Left lung (tissue), 10 donors: ENCODE results near the gene GIPC3. TPM values are rescaled to one million over a fixed set of nuclear protein-coding genes. Genes with fewer than 3 reads are reported as not detected.

Source experiments
- ATAC-seq: fragments of 200-7000 bp; cut with Tn5 transposase; one replicate; pipeline ENCODE4 v1.9.1; 2020; ENCODE audit warnings: moderate library complexity
- DNase-seq, 4 donors: peaks; one replicate each; pipeline ENCODE4 v3.0.0-alpha.2; 2013 to 2020
- H3K27ac ChIP-seq, 2 donors: fragments of 200-600 bp; sonication (generic) in 1 of 2; one replicate each; pipeline versions ENCODE4 v1.5.0 to v1.8.0; 2020 to 2021
- H3K27me3 ChIP-seq, 2 donors: fragments of 200-600 bp; sonication (generic) in 1 of 2; one replicate each; pipeline versions ENCODE4 v1.5.0 to v1.8.0; 2020 to 2021
- H3K36me3 ChIP-seq, 2 donors: fragments of 200-600 bp; sonication (generic) in 1 of 2; one replicate each; pipeline versions ENCODE4 v1.5.0 to v1.8.0; 2020 to 2021
- H3K4me1 ChIP-seq, 2 donors: fragments of 200-600 bp; one replicate each; pipeline ENCODE4 v1.8.0; 2021
- H3K4me3 ChIP-seq, 2 donors: fragments of 200-600 bp; sonication (generic) in 1 of 2; one replicate each; pipeline versions ENCODE4 v1.5.0 to v1.8.0; 2020 to 2021; ENCODE audit warnings: mild to moderate bottlenecking in 1 of 2
- H3K9me3 ChIP-seq, 2 donors: fragments of 200-600 bp; sonication (generic) in 1 of 2; one replicate each; pipeline versions ENCODE4 v1.5.0 to v1.8.0; 2020 to 2021
- intact Hi-C, 2 donors: fragments of 100-400 bp; cut with DNase I; formaldehyde crosslinking; loops; one replicate each; pipeline versions ENCODE4 v1.11.2 to v1.14.2; 2022
- polyA plus RNA-seq, 6 donors: library from polyadenylated mRNA; unstranded; fragments of 120-200 nt; gene quantifications; one replicate each; pipeline ENCODE4 v1.2.1, GENCODE V29; 2013; ENCODE audit not compliant: insufficient read length in 6 of 6
- total RNA-seq, 2 donors: library from RNA; stranded (reverse); fragmentation: NEBNext Ultra II Directional; extraction: Animal tissue kit (Norgen Biotek cat#: 25700); gene quantifications; one replicate each; pipeline ENCODE4 v1.2.1, GENCODE V29; 2021
- TF ChIP-seq, protein P1 (sequence below), 2 donors: fragments of 200-600 bp; sonication (generic) in 1 of 2; IDR thresholded peaks; one replicate each; pipeline versions ENCODE4 v1.5.0 to v1.8.0; 2021; ENCODE audit warnings: antibody characterized with exemption in 2 of 2
- donor health status: DM: no; HTN: yes; CAD: no.
- donor health status: DM: no; HTN: no; CAD: no.

GIPC3 gene
- total and polyA plus RNA-seq, 8 donors, result 3.1 to 8.5 (median 4.4) TPM

DNA sequence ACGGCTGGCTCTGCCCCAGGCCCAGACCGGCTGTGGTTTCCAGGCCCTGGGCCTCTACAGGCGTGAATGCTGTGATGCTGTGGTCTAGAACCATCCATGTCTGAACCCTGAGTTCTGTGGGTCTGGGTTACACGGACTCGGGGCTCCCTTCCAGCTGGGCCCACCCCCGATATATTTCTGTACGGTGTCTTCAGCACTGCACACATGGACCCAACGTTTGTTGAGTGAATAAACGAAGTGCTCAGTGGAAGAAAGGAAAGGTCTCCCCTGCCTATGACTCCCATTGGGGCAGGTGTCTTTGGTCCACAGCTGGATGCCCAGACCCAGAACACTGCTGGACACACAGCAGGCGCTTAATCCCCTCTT, 39.6 kb upstream of the GIPC3 start:
- Histone ChIP-seq H3K27ac (no peak overlapping the region), H3K27me3 (no peaks in the 10 kb centered on the region), H3K4me3 (no peak overlapping the region), H3K36me3 (peaks cover 0 to 67% of the 10 kb centered on the region in 2 donors), H3K4me1 (peaks cover 0 to 22% of the 10 kb centered on the region in 2 donors), H3K9me3 (no peaks in the 10 kb centered on the region)
- TF ChIP-seq, protein P1, sequence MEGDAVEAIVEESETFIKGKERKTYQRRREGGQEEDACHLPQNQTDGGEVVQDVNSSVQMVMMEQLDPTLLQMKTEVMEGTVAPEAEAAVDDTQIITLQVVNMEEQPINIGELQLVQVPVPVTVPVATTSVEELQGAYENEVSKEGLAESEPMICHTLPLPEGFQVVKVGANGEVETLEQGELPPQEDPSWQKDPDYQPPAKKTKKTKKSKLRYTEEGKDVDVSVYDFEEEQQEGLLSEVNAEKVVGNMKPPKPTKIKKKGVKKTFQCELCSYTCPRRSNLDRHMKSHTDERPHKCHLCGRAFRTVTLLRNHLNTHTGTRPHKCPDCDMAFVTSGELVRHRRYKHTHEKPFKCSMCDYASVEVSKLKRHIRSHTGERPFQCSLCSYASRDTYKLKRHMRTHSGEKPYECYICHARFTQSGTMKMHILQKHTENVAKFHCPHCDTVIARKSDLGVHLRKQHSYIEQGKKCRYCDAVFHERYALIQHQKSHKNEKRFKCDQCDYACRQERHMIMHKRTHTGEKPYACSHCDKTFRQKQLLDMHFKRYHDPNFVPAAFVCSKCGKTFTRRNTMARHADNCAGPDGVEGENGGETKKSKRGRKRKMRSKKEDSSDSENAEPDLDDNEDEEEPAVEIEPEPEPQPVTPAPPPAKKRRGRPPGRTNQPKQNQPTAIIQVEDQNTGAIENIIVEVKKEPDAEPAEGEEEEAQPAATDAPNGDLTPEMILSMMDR (IDR thresholded peaks at IDR 0.05), result no peak
- intact Hi-C loops, result loop anchor here in 1 of 2 donors (10.0 kb wide), 1 partner anchor 69 kb away; no protein-coding TSS in a partner anchor
- no peak for DNase-seq
- no peak for ATAC-seq

DNA sequence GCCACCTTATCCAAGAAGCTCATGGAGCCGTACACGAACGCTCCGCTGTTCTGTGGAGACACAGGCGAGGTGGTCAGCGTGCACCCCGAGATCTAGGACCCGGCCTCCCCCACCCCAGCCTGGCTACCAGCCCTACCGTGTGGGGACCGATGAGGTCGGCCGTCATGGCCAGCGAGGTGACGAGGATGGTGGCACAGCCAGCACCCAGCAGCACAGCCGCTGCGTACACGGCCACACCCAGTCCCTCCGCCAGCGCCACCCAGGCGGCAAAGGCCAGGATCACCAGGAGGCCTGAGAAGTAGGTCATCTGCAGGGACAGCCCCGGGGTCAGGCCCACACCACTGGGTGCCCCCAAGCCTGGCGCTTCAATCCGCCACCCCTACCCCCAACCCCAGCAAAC, 39.2 kb upstream of the GIPC3 start:
- no peaks in the 10 kb centered on the region for H3K9me3 ChIP-seq
- intact Hi-C loops, result loop anchor here in 1 of 2 donors (10.0 kb wide), 1 partner anchor 69 kb away; no protein-coding TSS in a partner anchor
- TF ChIP-seq, protein P1 (IDR thresholded peaks at IDR 0.05), result no peak
- no peak overlapping the region for H3K27ac ChIP-seq
- H3K4me1 ChIP-seq, result peaks cover 0 to 22% of the 10 kb centered on the region in 2 donors
- ATAC-seq, result no peak
- no peak for DNase-seq
- H3K36me3 ChIP-seq, result peaks cover 0 to 72% of the 10 kb centered on the region in 2 donors
- H3K4me3 ChIP-seq, result no peak overlapping the region
- no peaks in the 10 kb centered on the region for H3K27me3 ChIP-seq

DNA sequence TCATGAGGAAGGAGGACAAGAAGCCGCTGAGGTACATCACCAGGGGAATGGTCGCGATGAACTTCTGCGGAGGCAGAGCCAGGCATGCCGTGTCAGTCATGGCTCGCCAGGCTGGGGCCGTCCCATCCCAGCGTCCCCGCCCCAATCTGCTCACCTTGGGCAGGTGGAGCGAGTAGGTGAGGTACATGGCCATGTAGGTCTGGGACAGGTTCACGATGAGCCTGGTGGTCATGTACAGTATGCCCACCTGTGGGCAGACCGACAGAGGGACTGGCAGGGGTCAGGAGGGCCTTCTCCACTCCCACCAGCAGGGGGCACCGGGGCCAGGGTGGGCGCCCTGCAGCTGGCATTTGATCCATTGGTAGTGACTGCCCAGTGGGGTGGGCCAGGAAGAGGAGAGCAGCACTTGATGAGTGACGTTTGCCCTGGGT, 38.0 kb upstream of the GIPC3 start:
- peaks cover 0 to 24% of the 10 kb centered on the region in 2 donors for H3K4me1 ChIP-seq
- H3K4me3 ChIP-seq, result no peak overlapping the region
- ATAC-seq, result no peak
- H3K27ac ChIP-seq, result no peak overlapping the region
- no peak for DNase-seq
- intact Hi-C loops, result loop anchor here in 1 of 2 donors (10.0 kb wide), 1 partner anchor 67 kb away; no protein-coding TSS in a partner anchor
- H3K36me3 ChIP-seq, result peaks cover 0 to 69% of the 10 kb centered on the region in 2 donors
- H3K9me3 ChIP-seq, result no peaks in the 10 kb centered on the region
- TF ChIP-seq, protein P1 (IDR thresholded peaks at IDR 0.05), result peak in 1 of 2 donors; percentile 67
- H3K27me3 ChIP-seq, result no peaks in the 10 kb centered on the region

DNA sequence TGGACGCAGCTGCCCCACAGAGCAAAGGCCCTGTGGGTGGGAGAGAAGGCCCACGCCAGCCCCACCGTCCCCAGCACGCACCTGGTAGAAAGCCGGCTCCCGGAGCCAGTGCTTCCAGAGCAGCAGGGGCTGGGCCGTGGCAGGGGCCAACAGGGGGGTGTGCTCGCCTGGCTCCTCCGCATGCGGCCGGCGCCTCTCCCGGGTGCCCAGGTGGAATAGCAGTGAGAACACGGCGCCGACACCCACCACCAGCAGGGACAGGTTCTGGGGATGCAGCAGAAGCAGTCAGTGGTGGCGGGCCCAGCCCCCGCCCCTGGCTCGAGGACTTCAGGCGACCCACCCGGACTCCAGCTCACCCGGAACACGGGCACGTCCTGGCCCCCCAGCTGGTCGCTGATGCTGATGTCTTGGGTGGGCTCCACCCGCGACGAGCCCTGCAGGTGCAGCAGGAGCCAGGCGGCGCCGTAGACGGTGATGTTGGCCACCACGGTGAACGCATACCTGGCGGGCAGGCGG, 37.5 kb upstream of the GIPC3 start:
- peak overlapping the region in 1 of 2 donors; percentile 75 for H3K27ac ChIP-seq
- no peak for ATAC-seq
- no peaks in the 10 kb centered on the region for H3K9me3 ChIP-seq
- H3K4me1 ChIP-seq, result peaks cover 2 to 29% of the 10 kb centered on the region in 2 donors
- TF ChIP-seq, protein P1 (IDR thresholded peaks at IDR 0.05), result no peak
- peaks cover 0 to 64% of the 10 kb centered on the region in 2 donors for H3K36me3 ChIP-seq
- H3K27me3 ChIP-seq, result no peaks in the 10 kb centered on the region
- H3K4me3 ChIP-seq, result no peak overlapping the region
- intact Hi-C loops, result loop anchor here in 1 of 2 donors (10.0 kb wide), 1 partner anchor 67 kb away; no protein-coding TSS in a partner anchor
- no peak for DNase-seq

DNA sequence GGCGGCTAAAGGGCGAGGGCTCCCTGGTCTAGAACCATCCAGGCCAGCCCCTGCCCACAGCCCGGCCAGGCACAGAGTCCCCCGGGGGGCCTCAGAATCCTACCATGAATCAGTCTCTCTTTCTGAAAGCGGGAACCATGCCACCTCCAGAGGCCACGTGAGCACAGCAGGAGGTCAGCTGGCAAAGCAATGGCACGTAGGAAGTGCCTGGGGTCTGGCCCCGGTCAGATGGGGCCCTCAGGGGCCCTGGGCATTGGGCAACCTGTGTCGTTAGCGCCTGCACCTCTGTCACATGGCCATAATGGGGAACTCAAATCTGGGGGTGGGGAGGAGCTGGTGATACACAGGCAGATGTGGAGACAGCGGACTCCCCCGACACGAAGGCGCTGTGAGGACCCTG, 36.7 kb upstream of the GIPC3 start:
- H3K27ac ChIP-seq, result peak overlapping the region in 1 of 2 donors; percentile 75
- no peak for ATAC-seq
- TF ChIP-seq, protein P1 (IDR thresholded peaks at IDR 0.05), result no peak
- peaks cover 6 to 37% of the 10 kb centered on the region in 2 donors for H3K4me1 ChIP-seq
- H3K36me3 ChIP-seq, result peaks cover 0 to 56% of the 10 kb centered on the region in 2 donors
- no peaks in the 10 kb centered on the region for H3K9me3 ChIP-seq
- no peaks in the 10 kb centered on the region for H3K27me3 ChIP-seq
- no peak overlapping the region for H3K4me3 ChIP-seq
- peak in 1 of 4 donors; percentile 58 for DNase-seq
- intact Hi-C loops, result loop anchor here in 1 of 2 donors (10.0 kb wide), 1 partner anchor 66 kb away; no protein-coding TSS in a partner anchor
